Stimulated activated CD4-positive, alpha-beta T cell treated with anti-CD3 and anti-CD28 coated beads, TNF-alpha, amount 100 ng/mL, for 1 hour (primary cell): ENCODE measurements around the gene GFOD1.
A peak's percentile ranks its signal among the peaks of the same experiment; 100 is the strongest.
"Not testable (repeated sequence)": the region's sequence is repeated elsewhere in the genome, so short reads cannot be mapped to it uniquely, and the experiment has no call there.

Experiments
- DNase-seq, 3 donors: peaks; one replicate each; pipeline ENCODE4 v3.0.0-alpha.2; 2020; ENCODE audit warnings: low read depth in 3 of 3, low spot score in 1 of 3

Gene GFOD1

DNA sequence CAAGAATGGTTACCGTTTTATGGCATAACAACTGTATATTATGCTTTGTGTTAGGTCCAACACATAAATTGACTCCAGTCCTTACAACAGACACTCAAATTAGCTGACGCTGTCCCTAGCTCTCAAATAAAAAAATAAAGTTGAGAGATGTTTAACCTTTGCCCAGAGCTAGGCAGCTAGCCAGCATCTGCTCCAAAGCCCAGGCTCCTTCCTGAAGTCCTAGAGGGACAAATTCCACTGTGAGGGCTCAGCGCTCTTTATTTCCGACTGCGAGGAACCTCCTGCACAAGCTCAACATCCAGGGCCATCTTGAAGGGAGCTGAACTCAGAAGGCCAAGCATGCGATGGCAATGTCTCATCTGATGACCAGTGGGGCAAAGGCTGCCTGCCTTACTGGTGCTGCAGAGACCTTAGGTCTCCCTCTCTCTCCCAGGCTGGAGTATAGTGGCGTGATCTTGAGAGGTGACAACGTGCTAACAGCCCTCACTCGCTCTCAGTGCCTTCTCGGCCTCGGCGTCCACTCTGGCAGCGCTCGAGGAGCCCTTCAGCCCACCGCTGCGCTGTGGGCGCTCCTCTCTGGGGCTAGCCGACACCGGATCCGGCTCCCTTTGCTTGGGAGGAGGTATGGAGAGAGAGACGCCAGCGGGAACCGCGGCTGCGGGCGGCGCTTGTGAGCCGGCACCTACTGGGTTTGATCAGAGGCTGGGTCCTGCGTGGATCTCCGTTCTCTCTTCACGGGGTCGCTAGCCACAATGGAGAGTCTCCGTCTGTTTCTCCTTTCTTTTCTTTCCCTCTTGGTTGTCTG lies 24.7 kb upstream of the GFOD1 start:
- DNase-seq, result no peak

DNA sequence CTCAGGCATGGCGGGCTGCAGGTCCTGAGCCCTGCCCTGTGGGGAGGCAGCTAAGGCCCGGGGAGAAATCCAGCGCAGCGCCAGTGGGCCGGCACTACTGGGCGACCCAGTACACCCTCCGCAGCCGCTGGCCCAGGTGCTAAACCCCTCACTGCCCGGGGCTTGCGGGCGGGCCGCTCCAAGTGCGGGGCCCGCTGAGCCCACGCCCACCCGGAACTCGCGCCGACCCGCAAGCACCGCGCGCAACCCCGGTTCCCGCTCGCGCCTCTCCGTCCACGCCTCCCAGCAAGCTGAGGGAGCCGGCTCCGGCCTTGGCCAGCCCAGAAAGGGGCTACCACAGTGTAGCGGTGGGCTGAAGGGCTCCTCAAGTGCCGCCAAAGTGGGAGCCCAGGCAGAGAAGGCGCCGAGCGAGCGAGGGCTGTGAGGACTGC lies 23.8 kb upstream of the GFOD1 start:
- DNase-seq, result not testable (repeated sequence)

DNA sequence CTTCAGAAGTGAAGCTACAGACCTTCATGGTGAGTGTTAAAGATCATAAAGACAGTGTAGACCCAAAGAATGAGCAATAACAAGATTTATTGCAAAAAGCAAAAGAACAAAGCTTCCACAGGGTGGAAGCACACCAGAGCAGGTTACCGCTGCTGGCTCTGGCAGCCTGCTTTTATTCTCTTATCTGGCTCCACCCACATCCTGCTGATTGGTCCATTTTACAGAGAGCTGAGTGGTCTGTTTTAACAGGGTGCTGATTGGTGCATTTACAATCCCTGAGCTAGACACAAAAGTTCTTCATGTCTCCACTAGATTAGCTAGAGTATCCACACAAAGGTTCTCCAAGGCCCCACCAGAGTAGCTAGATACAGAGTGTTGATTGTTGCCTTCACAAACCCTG lies 23.0 kb upstream of the GFOD1 start:
- DNase-seq, result not testable (repeated sequence)

DNA sequence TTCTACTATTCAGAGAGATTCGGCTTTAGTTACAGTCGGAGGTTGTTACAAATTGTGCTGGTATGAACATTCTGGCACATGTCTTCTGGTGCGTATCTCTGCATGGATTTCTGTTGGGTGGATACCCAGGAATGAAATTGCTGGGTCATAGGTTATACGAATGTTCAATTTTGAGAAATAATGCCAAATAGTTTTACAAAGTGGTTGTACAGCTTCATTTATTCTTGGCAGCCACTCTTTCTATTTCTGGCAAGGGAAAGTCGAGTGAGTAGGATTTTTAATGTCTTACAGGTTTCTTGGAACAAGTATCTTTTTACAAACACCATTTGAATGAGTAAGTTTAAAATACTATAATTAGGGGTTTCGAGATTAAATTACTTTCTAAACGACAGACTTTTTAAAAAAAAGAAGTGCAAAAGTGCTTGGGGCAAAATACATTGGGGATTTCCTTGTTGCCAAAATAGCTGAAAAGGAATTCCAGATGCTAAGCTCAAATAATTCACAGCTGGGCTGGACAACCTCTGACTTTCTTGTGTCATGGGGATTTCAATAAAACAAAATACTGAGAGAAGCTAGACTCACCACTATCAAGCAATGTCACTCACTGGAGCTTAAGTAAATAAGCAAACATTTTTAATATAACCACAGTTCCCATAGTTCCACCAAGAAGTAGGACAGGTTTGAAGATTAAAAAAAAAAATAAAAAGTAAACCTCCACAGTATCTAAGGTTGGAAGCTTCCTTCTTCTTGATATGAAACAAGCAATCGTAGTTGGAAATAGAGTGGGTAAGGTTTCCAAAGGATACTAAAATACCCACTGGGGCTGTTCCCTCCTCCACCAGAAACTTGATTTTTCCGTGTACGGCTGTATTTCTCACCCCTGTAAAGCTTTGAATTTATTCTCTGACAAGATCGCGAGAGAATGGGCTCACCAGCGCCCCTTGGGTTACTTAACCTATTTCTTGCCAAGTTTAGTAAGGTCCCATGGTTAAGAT lies 21.6 kb upstream of the GFOD1 start:
- no peak for DNase-seq

DNA sequence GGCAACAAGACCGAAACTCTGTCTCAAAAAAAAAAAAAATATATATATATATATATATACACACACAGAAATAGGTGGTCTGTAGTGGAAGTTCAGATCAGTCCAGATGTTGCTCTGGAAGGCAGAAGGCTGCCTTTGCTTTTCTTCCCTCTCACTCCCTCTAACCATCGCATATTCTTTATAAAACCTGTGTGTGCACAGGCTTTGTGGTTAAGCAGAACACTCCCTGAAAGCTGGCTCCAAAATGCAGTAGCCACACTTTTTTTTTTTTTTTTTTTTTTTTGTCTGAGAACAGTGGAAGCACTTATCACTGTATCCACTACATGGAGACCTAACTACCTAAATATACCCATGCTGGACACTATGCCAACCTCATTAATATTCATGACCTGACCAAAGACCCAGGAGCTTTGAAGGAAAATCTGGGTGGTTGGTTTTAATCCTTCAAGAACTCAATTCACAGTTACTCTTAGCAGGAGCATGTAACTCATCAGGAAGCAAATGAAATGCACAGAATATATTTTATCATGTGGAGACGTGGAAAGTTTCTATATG lies 20.0 kb upstream of the GFOD1 start:
- DNase-seq, result no peak

DNA sequence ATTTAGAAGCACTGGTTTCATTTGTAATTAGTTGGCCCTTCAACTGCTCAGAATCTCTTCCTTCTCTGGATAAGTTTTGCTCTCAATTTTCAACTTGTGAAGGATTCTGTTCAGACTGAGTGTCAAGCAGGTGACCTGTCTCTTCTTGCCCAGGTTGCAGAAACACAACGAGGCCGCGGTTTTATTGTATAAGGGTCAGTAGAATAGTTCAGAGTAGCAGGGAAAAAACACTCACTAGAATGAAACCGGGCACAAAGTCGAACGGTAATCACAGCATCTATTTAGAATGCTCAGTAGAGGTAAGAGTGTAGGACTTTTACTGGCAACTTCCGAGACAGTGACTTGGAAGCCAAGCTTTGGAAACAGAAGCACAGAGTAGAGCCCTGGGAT lies 17.9 kb upstream of the GFOD1 start:
- DNase-seq, result no peak

DNA sequence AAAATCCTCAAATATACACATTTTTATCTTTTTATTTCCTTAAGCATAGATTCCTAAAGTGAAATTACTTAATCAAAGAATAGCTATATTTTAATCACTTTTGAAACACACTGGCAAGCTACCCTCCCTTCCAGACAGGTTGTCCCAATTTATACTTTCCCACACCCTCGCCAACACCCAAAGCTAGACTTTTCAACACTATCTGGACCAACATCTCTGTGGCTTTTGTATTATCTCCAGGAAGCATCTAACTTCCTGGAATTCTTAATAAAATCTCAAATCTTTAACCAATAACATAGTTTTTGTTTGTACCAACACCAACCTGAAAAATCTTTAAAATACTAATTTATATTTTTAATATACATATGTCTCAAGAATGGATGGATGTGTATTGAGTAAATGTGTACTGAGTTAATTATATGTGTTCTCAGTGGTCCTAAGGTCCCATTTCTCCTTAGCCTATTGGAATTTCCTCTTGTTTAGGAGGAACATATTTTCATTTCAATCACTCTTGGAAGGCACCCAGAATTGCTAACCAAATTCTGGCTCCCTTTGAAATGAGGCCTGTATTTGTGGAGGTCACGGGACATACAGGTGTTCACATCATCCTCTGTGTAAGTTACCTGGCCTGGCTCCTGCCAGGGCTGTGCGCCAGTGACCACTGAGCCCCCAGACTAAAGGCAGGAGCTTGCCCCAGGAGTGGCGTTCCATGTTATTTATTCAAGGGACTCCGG lies 17.4 kb upstream of the GFOD1 start:
- DNase-seq, result no peak

DNA sequence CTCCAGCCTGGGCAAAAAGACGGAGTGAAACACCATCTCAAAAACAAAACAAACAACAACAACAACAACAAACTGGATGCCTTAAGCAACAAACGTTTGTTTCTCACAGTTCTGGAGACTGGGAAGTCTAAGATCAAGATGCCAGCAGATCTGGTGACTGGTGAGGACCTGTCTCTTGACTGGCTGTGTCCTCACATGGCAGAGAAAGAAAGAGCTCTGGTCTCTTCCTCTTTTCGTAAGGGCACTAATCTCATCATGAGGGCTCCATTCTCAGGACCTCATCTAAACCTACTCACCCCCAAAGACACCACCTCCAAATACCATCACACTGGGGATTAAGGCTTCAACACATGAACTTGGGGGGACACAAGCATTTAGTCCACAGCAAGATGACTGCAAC lies 13.5 kb upstream of the GFOD1 start:
- DNase-seq, result no peak

DNA sequence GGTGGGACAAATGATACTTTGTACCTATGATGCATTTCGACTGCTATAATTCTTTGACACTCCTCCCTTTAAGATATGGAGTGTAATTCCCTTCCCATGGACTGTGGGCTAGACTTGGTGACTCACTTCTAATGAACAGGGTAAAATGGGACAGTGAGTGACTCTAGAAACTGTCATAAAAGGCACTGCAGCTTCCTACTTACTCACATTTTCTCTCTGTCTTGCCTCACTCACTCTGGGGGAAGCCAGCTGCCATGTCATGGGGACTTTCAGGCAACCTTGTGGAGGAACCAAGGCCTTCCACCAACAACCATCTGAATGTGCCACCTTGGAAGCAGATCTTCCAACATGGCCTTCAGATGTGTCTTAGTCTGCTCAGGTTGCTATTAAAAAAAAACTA lies 12.9 kb upstream of the GFOD1 start:
- DNase-seq, result no peak

DNA sequence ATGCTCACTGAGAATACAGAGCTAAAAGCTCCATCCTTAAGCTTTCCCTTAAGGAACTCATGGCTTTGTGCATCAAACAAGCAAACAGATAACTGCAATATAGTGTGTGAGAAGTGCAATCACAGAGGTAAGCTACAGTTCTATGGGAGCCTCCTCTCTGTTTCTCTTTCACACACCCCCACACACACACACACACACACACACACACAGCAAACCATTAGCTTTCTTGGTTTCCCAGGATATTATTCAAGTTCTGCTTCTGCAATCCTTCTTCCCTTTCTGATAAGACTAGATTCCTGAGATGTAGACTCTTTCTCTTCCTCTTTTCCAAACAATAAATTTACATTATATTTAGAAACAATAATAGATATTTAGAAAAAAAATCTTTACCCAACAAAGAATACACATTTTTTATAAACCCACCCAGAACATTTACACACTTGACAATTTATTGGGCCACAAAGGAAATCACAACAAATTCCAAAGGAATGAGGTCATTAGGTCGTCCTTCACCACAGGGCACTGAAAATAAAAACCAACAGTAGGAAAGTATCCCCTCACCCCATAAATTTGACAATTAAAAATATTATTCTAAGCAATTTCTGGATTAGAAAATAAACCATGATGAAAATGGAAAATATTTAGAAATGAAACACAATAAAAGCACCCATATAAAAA lies 9.3 kb upstream of the GFOD1 start:
- DNase-seq, result no peak

DNA sequence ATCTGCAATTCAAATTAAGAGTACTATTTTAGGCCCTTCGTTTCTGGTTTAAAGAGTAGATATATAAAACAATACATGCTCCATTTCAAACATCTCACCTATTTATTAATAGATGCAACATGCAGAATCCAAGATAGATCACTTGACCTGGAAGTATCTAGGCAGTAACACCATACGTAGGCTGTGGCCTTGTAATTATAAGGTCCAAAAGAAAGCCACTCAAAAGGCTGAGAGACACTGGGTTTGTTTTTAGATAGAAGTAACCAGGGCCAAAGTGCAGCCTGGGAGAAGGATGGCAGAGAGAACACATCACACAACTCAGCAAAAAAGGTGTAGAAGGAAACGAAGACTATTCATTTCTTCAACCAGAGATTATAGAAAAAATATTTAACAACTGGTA lies 8.4 kb upstream of the GFOD1 start:
- DNase-seq, result no peak

DNA sequence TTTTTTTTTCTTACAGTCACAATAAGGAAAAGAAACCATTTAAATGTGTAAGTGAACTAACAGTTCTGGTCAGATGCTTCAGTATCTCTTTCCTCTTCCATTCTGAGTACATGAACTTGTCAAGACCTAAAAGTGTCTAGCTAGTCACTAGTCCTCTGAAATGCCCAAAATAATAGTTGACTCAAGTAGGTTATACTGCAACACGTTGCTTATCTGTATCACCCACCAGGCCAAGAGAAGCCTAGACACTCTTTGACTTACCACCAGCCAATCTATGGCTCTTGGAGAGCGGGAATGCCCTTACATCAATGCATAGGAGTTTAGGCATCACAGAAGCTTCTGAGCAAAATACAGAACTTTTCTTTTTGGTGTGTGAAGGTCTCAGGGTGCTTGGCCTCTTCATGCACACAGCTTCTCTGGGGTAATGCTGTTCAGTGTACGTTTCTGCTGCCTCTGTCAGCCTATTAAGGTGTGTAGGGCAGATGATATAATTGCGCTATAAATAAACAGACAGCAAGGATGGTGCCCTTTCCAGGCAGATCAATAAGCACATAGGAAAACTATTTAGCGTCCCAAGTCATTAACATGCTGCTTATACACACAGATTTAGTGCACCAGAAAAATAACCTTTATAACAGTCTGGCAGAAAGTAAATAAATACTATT lies 7.8 kb upstream of the GFOD1 start:
- no peak for DNase-seq

DNA sequence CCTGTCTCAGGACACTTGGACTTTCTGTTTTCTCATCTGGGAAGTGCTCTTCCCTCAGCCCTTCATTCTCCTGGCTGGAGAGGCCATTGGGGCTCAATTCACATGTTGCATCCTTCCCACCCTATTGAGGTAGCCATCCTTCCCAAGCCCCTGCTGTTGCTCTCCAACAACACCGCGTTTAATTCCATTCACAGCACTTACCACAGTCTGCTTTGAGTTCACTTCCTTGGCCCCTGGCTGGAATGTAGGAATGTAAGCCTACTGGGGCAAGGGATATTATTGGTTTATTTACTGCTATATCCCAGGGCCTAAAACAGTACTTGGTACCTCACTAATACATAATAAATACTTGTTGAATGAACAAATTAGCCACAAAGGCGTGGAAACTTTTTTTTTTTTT lies 6.7 kb upstream of the GFOD1 start:
- no peak for DNase-seq

DNA sequence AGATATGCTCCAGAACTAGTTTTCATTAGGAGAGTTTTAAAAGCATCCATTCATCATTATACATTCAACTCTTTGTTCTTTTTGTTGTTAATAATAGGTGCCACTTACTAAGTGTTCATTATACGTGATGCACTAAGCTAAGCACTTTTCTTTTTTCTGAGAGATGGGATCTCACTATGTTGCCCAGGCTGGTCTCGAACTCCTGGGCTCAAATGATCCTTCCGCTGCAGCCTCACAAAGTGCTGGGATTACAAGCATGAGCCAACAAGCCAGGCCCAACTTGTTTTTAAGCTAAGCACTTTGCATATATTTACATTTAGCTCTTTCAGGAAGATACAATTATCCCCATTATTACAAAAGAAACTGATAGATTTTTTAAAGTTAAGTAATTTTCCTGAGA lies 5.7 kb upstream of the GFOD1 start:
- DNase-seq, result no peak

DNA sequence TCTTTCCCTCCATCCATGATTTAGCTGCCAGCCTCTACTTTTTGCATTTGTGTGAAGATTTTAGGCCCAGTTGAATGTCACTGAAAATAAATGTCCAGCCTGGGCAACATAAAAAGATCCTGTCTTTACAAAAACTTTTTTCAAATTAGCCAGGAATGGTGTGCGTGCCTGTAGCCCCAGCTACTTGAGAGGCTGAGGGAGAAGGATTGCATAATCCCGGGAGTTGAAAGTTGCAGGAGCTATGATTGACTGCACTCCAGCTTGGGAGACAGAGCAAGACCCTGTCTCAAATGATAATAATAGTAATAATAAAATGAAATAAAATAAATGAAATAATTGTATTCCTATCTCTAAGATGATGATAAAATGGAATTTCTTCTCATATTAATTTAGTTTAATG lies 5.0 kb upstream of the GFOD1 start:
- no peak for DNase-seq

DNA sequence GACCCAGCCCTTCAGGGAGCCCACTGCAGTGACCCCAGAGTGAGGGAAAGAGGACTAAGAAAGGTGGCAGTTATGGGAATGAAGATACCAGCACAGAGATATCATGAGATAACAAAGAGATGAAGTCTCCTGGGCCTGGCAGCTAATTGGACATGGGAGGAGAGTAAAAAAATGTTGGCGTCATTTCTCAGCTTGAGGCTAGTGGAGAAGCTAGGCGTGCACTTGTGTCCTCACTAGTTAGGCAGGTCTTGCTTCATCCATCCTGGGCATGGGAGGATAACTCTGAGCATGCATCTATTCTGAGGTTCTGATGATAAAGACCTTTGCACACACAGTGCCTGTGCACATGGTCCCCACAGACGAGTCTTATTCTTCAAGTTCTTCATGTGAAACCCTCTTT lies 4.1 kb upstream of the GFOD1 start:
- no peak for DNase-seq

DNA sequence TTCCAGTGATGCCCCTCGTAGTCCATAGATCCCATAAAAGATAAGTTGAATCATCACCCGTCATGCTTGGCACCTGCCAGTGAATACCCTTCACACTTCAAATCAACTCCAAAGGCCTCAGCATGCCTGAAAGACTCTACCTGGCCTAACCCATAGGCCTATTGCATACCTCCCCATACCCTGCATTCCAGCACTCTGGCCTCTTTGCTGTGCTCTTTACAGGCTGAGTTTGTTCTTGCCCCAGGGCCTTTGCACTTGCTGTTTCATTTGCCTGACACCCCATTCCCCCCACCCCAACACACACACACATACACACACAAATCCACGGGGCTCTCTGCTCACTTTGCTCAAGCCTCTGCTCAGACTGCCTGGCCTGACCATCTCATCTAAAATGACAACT lies 3.0 kb upstream of the GFOD1 start:
- DNase-seq, result no peak

DNA sequence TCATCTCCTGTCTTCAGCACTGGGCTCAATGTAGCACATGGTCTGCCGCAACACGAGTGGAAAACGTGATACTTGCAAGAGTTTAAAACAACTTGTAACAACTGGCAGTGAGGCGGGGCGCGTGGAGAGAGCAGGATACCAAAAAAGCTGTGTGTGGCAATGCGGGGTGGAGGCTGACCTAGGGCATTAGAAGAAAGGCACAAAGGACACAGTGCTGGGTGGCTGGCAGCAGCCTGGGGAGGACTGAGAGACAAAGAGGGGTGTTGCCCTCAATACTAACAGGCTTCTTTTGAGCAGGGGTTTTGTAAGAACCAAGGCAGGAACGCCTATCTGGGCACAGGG lies 1.5 kb upstream of the GFOD1 start:
- no peak for DNase-seq

DNA sequence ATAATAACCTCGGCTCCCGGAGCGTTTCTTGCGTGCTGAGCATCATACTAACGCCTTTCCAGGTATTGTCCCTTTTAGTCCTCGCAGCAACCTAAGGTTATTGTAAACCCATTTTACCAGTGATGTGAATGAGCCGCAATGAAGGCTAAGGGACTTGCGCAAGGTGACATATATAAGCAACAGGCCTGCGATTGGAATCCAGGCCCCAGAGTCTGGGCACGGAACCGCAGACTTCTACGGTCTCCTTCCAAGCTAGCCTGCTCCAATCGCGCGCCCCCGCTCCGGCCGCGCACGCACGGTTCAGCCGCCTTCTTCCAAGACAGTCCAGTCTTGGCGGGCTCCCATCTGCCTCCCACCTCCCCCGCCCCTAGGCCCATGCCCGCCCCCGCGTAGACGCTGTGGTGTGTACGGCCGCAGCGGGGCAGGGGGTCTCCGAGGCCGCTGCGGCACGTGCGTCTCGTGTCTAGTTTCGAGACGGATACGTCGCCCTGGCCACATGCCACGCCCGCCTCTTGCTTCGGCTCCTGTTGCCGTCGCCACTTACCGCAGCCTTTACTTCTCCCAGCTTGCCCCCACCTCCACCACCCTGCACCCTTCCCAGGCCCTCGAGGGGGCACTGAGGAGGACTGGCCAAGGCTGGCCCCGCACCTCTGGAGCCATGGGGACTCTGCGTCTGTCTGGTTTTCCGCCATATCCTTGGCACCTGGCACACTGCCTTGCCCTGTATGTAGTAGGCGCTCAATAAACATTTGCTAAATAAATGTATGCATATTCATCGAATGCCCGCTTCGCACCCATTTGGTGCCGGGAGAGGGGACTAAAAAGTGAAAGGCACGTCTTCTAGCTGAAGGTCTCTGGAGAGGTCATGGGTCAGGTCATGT lies 855 bp upstream of the GFOD1 start:
- DNase-seq, result peak in 1 of 3 donors; percentile 8
